Measurements from ENCODE around the gene BDKRB2.

BDKRB2 gene

GRCh38 chr14:96205978-96206360 is 1.3 kb downstream of the BDKRB2 start:
- H3K4me3 ChIP-seq (ENCODE audit: low read depth, low read length), result no peak overlapping the region
- no peak for DNase-seq (ENCODE audit: low read depth)
- TF ChIP-seq, protein P1, sequence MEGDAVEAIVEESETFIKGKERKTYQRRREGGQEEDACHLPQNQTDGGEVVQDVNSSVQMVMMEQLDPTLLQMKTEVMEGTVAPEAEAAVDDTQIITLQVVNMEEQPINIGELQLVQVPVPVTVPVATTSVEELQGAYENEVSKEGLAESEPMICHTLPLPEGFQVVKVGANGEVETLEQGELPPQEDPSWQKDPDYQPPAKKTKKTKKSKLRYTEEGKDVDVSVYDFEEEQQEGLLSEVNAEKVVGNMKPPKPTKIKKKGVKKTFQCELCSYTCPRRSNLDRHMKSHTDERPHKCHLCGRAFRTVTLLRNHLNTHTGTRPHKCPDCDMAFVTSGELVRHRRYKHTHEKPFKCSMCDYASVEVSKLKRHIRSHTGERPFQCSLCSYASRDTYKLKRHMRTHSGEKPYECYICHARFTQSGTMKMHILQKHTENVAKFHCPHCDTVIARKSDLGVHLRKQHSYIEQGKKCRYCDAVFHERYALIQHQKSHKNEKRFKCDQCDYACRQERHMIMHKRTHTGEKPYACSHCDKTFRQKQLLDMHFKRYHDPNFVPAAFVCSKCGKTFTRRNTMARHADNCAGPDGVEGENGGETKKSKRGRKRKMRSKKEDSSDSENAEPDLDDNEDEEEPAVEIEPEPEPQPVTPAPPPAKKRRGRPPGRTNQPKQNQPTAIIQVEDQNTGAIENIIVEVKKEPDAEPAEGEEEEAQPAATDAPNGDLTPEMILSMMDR (IDR thresholded peaks at IDR 0.05; ENCODE audit: low read depth, low read length, missing control alignments), result no peak

DNA sequence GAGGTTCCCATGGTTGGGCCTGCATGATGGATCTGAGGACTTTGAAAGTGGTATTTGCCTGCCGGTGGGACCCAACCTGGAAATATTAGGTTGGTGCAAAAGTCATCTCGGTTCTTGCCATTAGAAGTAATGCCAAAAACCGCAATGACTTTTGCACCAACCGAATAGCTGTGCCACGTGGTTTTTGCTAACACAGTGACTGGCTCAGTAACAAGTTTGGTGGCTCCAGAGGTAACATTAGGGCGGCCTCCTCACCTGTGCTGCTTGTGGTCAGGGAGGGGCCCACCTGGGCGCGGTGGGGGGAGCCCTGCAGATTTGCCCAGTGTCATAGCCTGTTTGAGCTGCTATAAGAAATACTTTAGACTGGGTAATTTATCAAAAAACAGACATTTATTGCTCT is 1.8 kb downstream of the BDKRB2 start:
- no peak overlapping the region for H3K4me3 ChIP-seq (ENCODE audit: low read depth, low read length)
- TF ChIP-seq, protein P1 (IDR thresholded peaks at IDR 0.05; ENCODE audit: low read depth, low read length, missing control alignments), result no peak
- DNase-seq (ENCODE audit: low read depth), result no peak

DNA sequence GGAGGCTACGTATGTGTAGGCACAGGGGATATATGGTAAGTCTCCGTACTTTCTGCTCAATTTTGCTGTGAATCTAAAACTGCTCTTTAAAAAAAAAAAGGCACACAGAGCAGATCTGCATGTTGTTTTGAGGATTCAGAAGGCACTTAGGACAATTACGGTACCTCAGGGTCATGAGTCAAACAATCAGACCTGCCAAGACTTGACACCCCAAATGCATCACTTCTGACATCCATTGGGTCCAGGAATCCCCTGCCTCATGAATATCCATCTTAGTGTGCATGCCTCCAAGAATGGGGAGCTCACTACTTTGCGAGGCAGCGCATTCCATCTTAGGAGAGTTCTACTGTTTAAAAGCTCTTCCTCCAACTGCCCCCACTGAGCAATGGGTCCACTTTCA is 3.0 kb downstream of the BDKRB2 start:
- DNase-seq (ENCODE audit: low read depth), result no peak
- TF ChIP-seq, protein P1 (IDR thresholded peaks at IDR 0.05; ENCODE audit: low read depth, low read length, missing control alignments), result no peak
- H3K4me3 ChIP-seq (ENCODE audit: low read depth, low read length), result no peak overlapping the region

GRCh38 chr14:96208739-96209138 is 4.1 kb downstream of the BDKRB2 start:
- DNase-seq (ENCODE audit: low read depth), result no peak
- TF ChIP-seq, protein P1 (IDR thresholded peaks at IDR 0.05; ENCODE audit: low read depth, low read length, missing control alignments), result no peak
- no peak overlapping the region for H3K4me3 ChIP-seq (ENCODE audit: low read depth, low read length)

- no peak for DNase-seq (ENCODE audit: low read depth)
- TF ChIP-seq, protein P1 (IDR thresholded peaks at IDR 0.05; ENCODE audit: low read depth, low read length, missing control alignments), result no peak
- no peak overlapping the region for H3K4me3 ChIP-seq (ENCODE audit: low read depth, low read length)
Measured at GRCh38 chr14:96212140-96212539, 7.5 kb downstream of the BDKRB2 start.

DNA sequence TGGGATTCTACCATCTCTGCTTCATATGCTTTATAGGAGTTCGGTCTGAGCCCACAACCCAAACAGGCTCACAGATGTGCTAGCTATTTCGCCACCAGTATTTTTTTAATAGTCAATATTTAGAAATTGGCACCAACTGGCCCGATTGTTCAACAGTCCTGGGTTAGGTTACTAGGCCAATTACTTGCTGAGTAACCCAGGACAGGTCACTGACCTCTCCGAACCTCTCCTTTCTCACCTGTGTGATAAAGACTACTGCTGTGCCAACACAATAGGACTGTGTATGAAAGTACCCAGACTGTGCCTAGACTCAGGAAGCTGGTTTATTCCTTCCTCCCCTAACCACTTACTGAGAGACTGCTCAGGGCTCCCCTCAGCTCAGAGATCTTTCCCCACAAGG is 8.3 kb downstream of the BDKRB2 start:
- TF ChIP-seq, protein P1 (IDR thresholded peaks at IDR 0.05; ENCODE audit: low read depth, low read length, missing control alignments), result no peak
- H3K4me3 ChIP-seq (ENCODE audit: low read depth, low read length), result no peak overlapping the region
- DNase-seq (ENCODE audit: low read depth), result no peak

- TF ChIP-seq, protein P1 (IDR thresholded peaks at IDR 0.05; ENCODE audit: low read depth, low read length, missing control alignments), result no peak
- DNase-seq (ENCODE audit: low read depth), result no peak
- H3K4me3 ChIP-seq (ENCODE audit: low read depth, low read length), result no peak overlapping the region
Measured at GRCh38 chr14:96213871-96214465, 9.3 kb downstream of the BDKRB2 start.
